ENCODE data around the gene FCGBP.
A peak's percentile ranks its signal among the peaks of the same experiment; 100 is the strongest.
"Not testable (repeated sequence)": the region's sequence is repeated elsewhere in the genome, so short reads cannot be mapped to it uniquely, and the experiment has no call there.

The FCGBP gene

GRCh38 chr19:39934584-39935363 is at the start of gene FCGBP:
Gene FCGBP, minus strand, starts transcription at chr19:39934634.
- DNase-seq, result no peak

GRCh38 chr19:39983695-39984300 is 49.4 kb upstream of the FCGBP start:
- no peak for DNase-seq

GRCh38 chr19:39982883-39983282 is 48.4 kb upstream of the FCGBP start:
- DNase-seq, result no peak

GRCh38 chr19:39974377-39975155 is 40.1 kb upstream of the FCGBP start:
- no peak for DNase-seq

- no peak for DNase-seq
These were observed 37.1 kb upstream of the FCGBP start for GRCh38 chr19:39971380-39972035.

DNA sequence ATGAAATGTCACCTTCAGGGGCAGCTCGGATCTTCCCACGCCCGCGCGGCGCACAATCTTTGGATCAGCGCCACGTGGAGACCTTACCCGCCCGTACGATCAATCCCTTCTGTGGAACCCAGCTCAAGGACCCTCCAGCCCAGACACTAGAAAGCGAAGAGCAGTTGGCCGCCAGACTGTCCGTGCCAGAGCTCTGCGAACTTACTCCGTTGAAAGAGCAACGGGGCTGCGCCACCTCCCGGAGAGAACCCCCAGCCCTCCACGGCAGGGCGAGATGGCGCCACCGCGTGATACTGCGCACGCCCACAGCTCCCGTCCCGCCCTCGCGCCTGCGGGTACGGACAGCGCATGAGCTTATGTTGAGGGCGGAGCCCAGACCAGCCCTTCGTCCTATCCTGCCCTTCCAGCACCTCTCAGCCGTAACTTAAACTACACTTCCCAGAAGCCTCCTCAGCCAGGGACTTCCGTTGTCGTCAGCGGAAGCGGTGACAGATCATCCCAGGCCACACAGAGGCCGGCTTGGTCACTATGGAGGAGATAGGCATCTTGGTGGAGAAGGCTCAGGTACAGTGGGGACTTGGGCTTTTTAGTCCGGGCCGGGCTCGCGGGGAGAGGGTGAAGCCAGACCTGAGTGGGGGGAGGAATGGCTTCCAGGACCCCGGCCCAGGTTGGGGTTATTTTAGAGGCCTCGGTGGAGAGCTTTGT is 36.4 kb upstream of the FCGBP start, which contains the start of gene PSMC4:
PSMC4 (plus strand) TSS at position 491 of the 705 bp plus-strand sequence; CDS start at position 529, 38 bp downstream.
- peak; percentile 98 for DNase-seq

- DNase-seq, result no peak
These were observed 35.9 kb upstream of the FCGBP start for GRCh38 chr19:39970425-39970674.

DNA sequence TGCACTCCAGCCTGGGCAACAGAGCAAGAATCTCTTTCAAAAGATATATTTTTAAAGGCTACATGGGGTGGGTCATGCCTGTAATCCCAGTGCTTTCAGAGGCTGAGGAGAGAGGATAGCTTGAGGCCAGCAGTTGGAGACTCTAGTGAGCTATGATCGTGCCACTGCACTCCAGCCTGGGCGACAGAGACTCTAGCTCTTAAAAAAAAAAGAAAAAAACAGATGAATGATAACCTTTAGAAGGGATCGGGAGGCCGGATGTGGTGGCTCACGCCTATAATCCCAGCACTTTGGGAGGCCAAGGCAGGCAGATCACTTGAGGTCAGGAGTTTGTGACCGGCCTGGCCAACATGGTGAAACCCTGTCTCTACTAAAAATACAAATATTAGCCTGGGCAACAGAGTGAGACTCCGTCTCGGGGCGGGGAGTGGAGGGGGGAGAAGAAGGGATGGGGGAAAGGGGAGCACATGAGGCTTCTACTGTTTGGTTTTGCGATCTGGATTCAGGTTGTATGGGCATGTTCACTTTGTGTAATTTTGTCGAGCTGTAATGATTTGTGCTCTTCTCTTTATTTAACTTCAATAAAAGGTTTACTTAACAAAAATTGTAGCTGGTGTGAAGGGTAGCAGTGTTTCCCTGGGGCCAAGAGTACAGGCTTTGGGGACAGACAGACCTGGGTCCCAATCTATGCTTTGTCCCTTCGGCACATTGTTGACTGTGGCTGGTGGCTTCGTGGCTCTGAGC is 35.4 kb upstream of the FCGBP start:
- no peak for DNase-seq

- no peak for DNase-seq
These were observed 34.8 kb upstream of the FCGBP start for GRCh38 chr19:39969266-39969665.

GRCh38 chr19:39968789-39969188 is 34.4 kb upstream of the FCGBP start:
- no peak for DNase-seq

DNA sequence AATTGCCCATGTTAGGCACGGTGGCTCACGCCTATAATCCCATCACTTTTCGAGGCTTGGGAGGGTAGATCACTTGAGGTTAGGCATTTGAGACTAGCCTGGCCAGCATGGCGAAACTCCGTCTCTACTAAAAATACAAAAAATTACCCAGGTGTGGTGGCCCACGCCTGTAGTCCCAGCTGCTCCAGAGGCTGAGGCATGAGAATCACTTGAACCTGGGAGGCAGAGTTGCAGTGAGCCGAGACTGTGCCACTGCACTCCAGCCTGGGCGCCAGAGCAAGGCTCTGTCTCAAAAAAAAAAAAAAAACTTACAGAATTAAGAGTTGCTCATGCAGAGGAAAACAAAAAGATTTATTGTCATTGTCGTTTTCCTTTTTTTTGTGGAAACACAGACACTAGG is 33.1 kb upstream of the FCGBP start:
- no peak for DNase-seq

DNA sequence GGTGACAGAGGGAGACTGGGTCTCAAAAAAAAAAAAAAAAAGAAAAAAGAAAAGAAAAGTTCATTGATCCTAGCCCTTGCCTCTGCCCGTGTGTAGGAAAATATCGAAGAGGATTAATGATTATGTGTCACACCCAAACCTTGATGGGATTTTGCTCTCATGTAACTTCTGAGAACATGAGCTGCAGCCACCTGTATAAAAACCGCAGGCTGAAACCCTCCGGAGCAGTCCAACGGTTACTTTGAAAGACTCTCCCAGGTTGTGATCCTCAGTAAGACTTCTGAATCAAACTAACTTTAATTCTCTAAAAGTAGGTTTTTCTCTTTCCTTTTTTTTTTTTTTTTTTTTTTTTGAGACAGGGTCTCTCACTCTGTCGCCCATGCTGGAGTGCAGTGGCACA is 32.2 kb upstream of the FCGBP start:
- DNase-seq, result no peak

DNA sequence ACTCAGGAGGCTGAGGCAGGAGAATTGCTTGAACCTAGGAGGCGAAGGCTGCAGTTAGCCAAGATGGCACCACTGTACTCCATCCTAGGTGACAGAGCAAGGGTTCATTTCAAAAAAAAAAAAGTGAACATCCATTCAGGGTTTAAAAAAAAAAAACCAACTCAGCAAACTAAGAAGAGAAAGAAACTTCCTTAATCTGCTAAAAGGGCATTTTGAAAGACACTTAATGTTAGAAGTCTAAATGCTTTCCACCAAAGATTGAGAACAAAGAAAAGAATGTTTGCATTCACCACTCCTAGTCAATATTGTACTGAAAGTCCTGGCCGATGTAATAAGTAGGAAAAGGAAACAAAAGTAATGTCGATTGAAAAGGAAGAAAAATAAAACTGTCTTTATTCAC is 29.5 kb upstream of the FCGBP start:
- no peak for DNase-seq

- DNase-seq, result not testable (repeated sequence)
These were observed 25.0 kb upstream of the FCGBP start for GRCh38 chr19:39959407-39959806.

GRCh38 chr19:39958942-39959341 is 24.5 kb upstream of the FCGBP start:
- DNase-seq, result not testable (repeated sequence)

DNA sequence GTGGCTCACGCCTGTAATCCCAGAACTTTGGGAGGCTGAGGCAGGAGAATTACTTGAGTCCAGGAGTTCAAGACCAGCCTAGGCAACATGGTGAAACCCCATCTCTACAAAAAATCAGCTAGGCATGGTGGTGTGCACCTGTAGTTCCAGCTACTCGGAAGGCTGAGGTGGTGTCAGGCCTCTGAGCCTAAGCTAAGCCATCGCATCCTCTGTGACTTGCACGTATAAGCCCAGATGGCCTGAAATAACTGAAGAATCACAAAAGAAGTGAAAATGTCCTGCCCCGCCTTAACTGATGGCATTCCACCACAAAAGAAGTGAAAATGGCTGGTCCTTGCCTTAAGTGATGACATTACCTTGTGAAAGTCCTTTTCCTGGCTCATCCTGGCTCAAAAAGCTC is 23.5 kb upstream of the FCGBP start:
- DNase-seq, result not testable (repeated sequence)

- no peak for DNase-seq
These were observed 19.5 kb upstream of the FCGBP start for GRCh38 chr19:39953915-39954314.

GRCh38 chr19:39951686-39952085 is 17.3 kb upstream of the FCGBP start:
- no peak for DNase-seq

GRCh38 chr19:39951065-39951650 is 16.7 kb upstream of the FCGBP start:
- DNase-seq, result no peak

DNA sequence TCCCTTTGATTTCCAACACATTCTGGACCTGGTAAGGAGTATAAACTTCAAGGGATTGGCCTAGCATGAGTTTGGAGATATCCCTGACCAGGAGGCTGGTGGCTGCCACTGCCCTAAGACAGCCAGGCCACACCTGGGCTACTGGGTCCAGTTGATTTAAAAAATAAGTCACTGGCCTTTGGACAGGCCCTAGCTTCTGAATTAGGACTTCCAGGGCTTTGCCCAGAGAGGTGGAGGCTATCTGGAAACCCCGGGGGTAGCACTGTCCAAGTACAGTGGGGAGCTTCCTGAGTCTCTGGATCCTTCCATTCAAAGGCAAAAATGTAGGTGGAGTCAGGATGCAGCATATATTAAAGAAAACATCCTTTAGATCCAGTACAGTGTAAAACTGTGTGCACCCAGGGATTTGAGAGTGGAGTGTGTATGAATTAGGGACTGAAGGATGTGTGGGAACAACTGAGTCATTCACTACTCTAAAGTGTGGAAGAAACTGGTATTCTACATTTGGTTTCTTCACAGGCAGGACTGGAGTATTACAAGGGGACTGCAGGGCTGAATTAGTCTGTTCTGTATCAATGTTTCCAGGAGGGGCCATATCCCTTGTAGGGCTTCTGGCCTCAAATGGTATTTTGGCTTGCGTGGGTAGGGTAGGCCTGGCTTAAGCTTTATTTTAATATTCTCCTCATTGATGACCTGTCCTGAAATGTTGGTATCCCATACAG is 14.8 kb upstream of the FCGBP start:
- no peak for DNase-seq

GRCh38 chr19:39946532-39946931 is 12.1 kb upstream of the FCGBP start:
- no peak for DNase-seq

Measured in activated CD4-positive, alpha-beta T cell treated with anti-CD3 and anti-CD28 coated beads, Interleukin-2, amount 50 U/mL, for 1 hour (primary cell).